ENCODE results near the gene CDC42BPG.
A peak's percentile ranks its signal among the peaks of the same experiment; 100 is the strongest.

The CDC42BPG gene

DNA sequence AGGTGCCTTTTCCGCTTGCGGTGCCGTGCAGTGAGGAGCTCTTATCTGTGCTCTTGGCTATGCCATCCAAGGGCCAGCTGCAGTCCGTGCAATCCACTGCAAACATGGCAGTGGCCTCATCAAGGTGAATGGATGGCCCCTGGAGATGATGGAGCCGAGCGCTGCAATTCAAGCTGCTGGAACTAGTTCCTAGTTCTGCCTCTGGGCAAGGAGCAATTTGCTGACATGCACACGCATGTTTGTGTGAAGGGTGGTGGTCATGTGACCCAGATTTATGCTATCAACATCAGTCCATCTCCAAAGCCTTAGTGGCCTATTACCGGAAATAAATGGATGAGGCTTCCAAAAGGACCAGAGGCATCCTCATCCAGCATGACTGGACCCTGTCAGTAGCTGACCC, 37.0 kb upstream of the CDC42BPG start:
- no peak for DNase-seq
- Mint-ChIP-seq H3K4me3 (no peak overlapping the region), H3K27ac (no peak overlapping the region)

DNA sequence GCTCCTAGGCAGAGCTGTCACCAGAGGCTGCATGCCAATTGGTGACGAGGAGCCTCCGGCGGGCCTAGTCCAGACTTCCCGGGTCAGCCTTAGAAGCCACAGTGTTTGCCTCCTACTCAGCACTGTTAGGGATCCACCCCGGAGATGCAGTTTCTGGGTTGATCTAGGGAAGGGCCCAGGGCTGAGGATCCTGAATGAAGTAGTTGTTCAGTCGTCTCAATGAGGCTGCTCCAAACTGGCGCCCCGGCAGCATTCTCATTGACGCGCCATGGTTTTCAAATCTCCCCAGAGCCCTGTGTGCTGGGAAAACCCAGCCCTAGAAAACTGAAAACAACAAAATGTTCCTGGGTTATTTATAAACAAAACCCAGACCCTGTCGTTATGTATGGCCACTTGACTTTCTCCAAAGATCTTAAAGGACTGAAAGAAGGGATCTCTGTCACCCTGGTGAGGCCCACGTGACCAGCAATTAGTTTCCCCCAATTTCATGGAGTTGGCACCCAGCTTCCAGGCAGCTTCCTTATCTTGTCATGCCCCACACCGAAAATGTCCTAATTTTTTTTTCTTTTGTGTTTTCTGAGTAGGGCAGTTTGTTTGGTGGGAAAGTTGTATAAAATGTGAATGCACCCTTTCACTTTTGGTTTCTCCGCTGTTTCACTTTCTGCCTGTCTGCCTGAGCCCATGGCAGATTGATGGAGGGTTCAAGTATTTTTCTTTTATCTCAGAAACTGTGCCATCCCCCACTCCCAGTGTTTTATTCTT, 36.0 kb upstream of the CDC42BPG start:
- H3K4me3 Mint-ChIP-seq = peak overlapping the region; percentile 95

More for the DNA sequence above, 37.0 kb upstream of the CDC42BPG start:
- Mint-ChIP-seq H3K9me3 (no peaks in the 10 kb centered on the region), H3K27me3 (ENCODE audit: low read depth, poor library complexity) (peaks cover 18% of the 10 kb centered on the region), H3K36me3 (ENCODE audit: low read depth) (no peaks in the 10 kb centered on the region), H3K4me1 (peaks cover 49% of the 10 kb centered on the region)
- TF ChIP-seq, protein P1, sequence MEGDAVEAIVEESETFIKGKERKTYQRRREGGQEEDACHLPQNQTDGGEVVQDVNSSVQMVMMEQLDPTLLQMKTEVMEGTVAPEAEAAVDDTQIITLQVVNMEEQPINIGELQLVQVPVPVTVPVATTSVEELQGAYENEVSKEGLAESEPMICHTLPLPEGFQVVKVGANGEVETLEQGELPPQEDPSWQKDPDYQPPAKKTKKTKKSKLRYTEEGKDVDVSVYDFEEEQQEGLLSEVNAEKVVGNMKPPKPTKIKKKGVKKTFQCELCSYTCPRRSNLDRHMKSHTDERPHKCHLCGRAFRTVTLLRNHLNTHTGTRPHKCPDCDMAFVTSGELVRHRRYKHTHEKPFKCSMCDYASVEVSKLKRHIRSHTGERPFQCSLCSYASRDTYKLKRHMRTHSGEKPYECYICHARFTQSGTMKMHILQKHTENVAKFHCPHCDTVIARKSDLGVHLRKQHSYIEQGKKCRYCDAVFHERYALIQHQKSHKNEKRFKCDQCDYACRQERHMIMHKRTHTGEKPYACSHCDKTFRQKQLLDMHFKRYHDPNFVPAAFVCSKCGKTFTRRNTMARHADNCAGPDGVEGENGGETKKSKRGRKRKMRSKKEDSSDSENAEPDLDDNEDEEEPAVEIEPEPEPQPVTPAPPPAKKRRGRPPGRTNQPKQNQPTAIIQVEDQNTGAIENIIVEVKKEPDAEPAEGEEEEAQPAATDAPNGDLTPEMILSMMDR (IDR thresholded peaks at IDR 0.05) = no peak

DNA sequence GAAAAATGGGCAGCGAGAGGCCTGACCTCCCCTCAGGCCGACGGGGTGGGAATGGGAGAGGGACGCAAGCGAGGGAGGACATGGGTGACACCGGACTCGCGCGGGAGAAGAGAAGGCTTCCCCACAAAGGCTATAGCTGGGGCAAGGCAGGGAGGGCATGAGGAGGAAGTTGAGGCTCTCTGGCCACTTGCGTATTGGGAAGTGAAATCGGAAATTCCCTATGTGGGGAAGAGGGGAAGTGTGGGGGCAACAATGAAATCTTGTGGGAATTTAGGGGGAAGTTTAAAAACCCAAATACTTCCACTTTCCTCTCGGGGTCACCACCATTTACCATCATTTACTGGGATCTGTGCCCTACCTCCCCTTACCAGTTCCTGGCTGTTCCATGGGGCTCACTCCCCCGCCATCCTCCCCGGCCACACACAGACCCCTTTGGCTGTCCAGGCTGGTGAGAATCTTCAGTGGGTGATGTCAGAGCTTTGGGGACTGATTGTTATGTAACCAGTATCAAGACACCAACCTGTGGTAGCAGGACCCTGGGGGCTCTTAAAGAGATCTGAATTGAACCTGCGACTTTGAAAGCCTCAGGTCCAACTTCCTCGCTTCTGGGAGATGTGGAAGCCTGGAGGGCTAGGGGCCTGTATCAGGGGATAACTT, 34.9 kb upstream of the CDC42BPG start:
- peaks cover 5% of the 10 kb centered on the region for H3K36me3 Mint-ChIP-seq (ENCODE audit: low read depth)
- peaks cover 69% of the 10 kb centered on the region for H3K4me1 Mint-ChIP-seq
- TF ChIP-seq, protein P1 (IDR thresholded peaks at IDR 0.05) = no peak
- H3K9me3 Mint-ChIP-seq = no peaks in the 10 kb centered on the region
- H3K27ac Mint-ChIP-seq = peak overlapping the region; percentile 96
- peaks cover 20% of the 10 kb centered on the region for H3K27me3 Mint-ChIP-seq (ENCODE audit: low read depth, poor library complexity)
- H3K4me3 Mint-ChIP-seq = peak overlapping the region; percentile 95
- no peak for DNase-seq

More for the DNA sequence above, 36.0 kb upstream of the CDC42BPG start:
- Mint-ChIP-seq H3K27me3 (ENCODE audit: low read depth, poor library complexity) (peaks cover 20% of the 10 kb centered on the region), H3K4me1 (peaks cover 59% of the 10 kb centered on the region), H3K36me3 (ENCODE audit: low read depth) (no peaks in the 10 kb centered on the region), H3K9me3 (no peaks in the 10 kb centered on the region), H3K27ac (no peak overlapping the region)
- TF ChIP-seq, protein P1 (IDR thresholded peaks at IDR 0.05) = no peak
- no peak for DNase-seq

DNA sequence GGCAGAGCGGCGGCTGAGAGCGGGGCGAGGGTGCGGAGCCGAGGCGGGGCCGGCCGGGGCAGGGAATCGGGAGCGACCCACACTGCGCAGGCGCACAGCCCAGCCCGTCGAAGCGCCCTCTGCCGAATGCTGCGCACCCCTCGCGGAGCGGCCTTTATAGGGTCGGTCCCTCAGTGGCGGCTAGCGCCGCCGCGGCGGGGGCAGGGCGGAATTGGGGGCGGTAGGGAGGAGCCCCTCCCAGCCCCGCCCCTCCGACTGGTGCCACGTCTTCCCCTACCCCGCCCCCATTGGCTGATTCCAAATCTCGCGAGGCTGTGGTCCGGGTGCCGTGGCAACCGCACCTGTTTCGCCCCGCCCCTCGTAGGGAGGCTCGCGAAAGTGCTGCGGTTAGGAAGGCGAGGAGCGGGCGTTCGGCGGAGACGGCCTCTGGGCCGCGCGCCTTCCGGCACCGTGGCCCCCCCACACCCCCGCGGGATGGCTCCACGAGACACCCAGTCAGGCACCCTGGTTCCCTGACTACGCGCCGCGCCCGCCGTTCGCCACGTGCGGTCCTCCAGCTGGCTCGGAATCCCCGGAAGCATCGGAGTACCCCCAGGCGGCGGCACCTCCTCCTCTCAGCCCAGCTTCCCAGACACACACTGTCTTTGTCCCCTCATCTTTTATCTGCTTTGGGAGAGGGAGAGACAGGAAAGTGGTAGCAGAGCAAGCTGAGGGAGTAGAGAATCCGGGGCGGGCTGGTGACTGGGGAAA, 34.2 kb upstream of the CDC42BPG start, which contains the start of gene EHD1:
Gene EHD1, minus strand, starts transcription at position 128 of the 750 bp plus-strand sequence. CDS start 157 bp downstream, outside the sequence.
- peak within 1 kb of the TSS; percentile 96 for H3K27ac Mint-ChIP-seq
- peak; percentile 100 for DNase-seq
- peaks cover 14% of the 10 kb centered on the region for H3K27me3 Mint-ChIP-seq (ENCODE audit: low read depth, poor library complexity)
- H3K4me3 Mint-ChIP-seq = peak within 1 kb of the TSS; percentile 95
- H3K36me3 Mint-ChIP-seq (ENCODE audit: low read depth) = peaks cover 8% of the 10 kb centered on the region
- peaks cover 65% of the 10 kb centered on the region for H3K4me1 Mint-ChIP-seq
- TF ChIP-seq, protein P1 (IDR thresholded peaks at IDR 0.05) = peak; percentile 21
- no peaks in the 10 kb centered on the region for H3K9me3 Mint-ChIP-seq

DNA sequence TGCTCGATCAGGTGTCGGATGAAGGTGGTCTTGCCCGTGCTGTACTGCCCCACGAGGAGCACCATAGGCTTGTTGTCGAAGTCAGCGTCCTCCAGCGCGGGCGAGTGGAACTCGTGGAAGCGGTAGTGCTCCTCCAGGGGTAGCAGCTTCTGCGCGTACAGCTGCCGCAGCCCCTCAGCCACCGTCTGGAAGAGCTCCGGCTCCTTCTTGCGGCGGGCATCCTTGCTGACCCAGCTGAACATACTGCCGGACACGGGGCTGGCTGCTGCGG, 33.7 kb upstream of the CDC42BPG start:
- no peak overlapping the region for H3K27ac Mint-ChIP-seq
- H3K4me3 Mint-ChIP-seq = peak overlapping the region; percentile 94
- TF ChIP-seq, protein P1 (IDR thresholded peaks at IDR 0.05) = no peak
- peaks cover 12% of the 10 kb centered on the region for H3K36me3 Mint-ChIP-seq (ENCODE audit: low read depth)
- peaks cover 68% of the 10 kb centered on the region for H3K4me1 Mint-ChIP-seq
- peaks cover 14% of the 10 kb centered on the region for H3K27me3 Mint-ChIP-seq (ENCODE audit: low read depth, poor library complexity)
- DNase-seq = no peak
- H3K9me3 Mint-ChIP-seq = no peaks in the 10 kb centered on the region

Measured in nephron progenitor cell (in vitro differentiated cells).